Hepatocyte (in vitro differentiated cells): Measurements from ENCODE around the gene GNAT2. TPM values are rescaled to one million over a fixed set of nuclear protein-coding genes. Genes with fewer than 3 reads are reported as not detected.

Experiments used
- DNase-seq: peaks from one replicate; pipeline ENCODE4 v3.0.0-alpha.2; 2016; ENCODE audit warnings: low spot score
- H2AFZ ChIP-seq: fragments of 200-600 bp; sonication (generic); 2 replicates; pipeline ENCODE4 v1.6.0; 2016; ENCODE audit warnings: antibody characterized with exemption, mild to moderate bottlenecking
- H3K27ac ChIP-seq: fragments of 200-600 bp; sonication (generic); 2 replicates; pipeline ENCODE4 v1.5.1; 2016; ENCODE audit warnings: mild to moderate bottlenecking
- H3K27me3 ChIP-seq: fragments of 200-600 bp; sonication (generic); 2 replicates; pipeline ENCODE4 v1.6.1; 2016
- H3K36me3 ChIP-seq: fragments of 200-600 bp; sonication (generic); replicated peaks from 2 replicates; pipeline ENCODE4 v1.5.1; 2016; ENCODE audit warnings: low read depth; ENCODE audit not compliant: insufficient read depth
- H3K4me1 ChIP-seq: fragments of 200-600 bp; sonication (generic); 2 replicates; pipeline ENCODE4 v1.5.1; 2016; ENCODE audit warnings: mild to moderate bottlenecking, moderate library complexity; ENCODE audit not compliant: insufficient read depth
- H3K4me2 ChIP-seq: fragments of 200-600 bp; sonication (generic); 2 replicates; pipeline ENCODE4 v1.6.0; 2016
- H3K4me3 ChIP-seq: fragments of 200-600 bp; sonication (generic); 2 replicates; pipeline ENCODE4 v1.5.1; 2016; ENCODE audit warnings: mild to moderate bottlenecking
- H3K79me2 ChIP-seq: fragments of 200-600 bp; sonication (generic); 2 replicates; pipeline ENCODE4 v1.6.0; 2017; ENCODE audit warnings: mild to moderate bottlenecking
- H3K9me2 ChIP-seq: fragments of 200-600 bp; sonication (generic); replicated peaks from 2 replicates; pipeline ENCODE4 v1.6.0; 2017; ENCODE audit warnings: mild to moderate bottlenecking; ENCODE audit not compliant: insufficient read depth
- H3K9me3 ChIP-seq: fragments of 200-600 bp; sonication (generic); 2 replicates; pipeline ENCODE4 v1.5.1; 2016; ENCODE audit warnings: low read depth, mild to moderate bottlenecking
- H4K20me1 ChIP-seq: fragments of 200-600 bp; sonication (generic); 2 replicates; pipeline ENCODE4 v1.6.0; 2016; ENCODE audit warnings: mild to moderate bottlenecking; ENCODE audit not compliant: insufficient read depth, poor library complexity, severe bottlenecking
- CTCF ChIP-seq: fragments of 200-600 bp; sonication (generic); IDR thresholded peaks from 2 replicates; pipeline ENCODE4 v1.5.1; 2016; ENCODE audit warnings: antibody characterized with exemption, mild to moderate bottlenecking; ENCODE audit not compliant: poor library complexity
- EZH2 ChIP-seq: fragments of 200-600 bp; sonication (generic); IDR thresholded peaks from 2 replicates; pipeline ENCODE4 v1.6.1; 2016; ENCODE audit warnings: antibody characterized with exemption, mild to moderate bottlenecking, borderline replicate concordance
- EZH2phosphoT487 ChIP-seq: fragments of 200-600 bp; sonication (generic); IDR thresholded peaks from one replicate; pipeline ENCODE4 v1.6.1; 2018; ENCODE audit warnings: antibody characterized with exemption, mild to moderate bottlenecking, low read depth, moderate library complexity; ENCODE audit not compliant: unreplicated experiment, severe bottlenecking
- WGBS: methylation state at CpG from one replicate; pipeline ENCODE4 v1.1.6; 2016; ENCODE audit warnings: low lambda C conversion rate; ENCODE audit errors: missing lambda C conversion rate; 5-methylcytosine and 5-hydroxymethylcytosine counted together
- polyA plus RNA-seq: library from polyadenylated mRNA; unstranded; fragments of >200 nt; fragmentation: Nextera tagmentation; extraction: Ambion mirVana; gene quantifications from 2 replicates; pipeline ENCODE4 v1.2.1, GENCODE V29; 2016
- total RNA-seq: library from RNA; depleted of rRNA; stranded (reverse); fragments of >200 nt; gene quantifications from 2 replicates; pipeline ENCODE4 v1.2.3, GENCODE V29; 2014

Gene GNAT2
- total and polyA plus RNA-seq, 2 experiments from 2014 or later = 0.18 TPM; not detected in 1

DNA sequence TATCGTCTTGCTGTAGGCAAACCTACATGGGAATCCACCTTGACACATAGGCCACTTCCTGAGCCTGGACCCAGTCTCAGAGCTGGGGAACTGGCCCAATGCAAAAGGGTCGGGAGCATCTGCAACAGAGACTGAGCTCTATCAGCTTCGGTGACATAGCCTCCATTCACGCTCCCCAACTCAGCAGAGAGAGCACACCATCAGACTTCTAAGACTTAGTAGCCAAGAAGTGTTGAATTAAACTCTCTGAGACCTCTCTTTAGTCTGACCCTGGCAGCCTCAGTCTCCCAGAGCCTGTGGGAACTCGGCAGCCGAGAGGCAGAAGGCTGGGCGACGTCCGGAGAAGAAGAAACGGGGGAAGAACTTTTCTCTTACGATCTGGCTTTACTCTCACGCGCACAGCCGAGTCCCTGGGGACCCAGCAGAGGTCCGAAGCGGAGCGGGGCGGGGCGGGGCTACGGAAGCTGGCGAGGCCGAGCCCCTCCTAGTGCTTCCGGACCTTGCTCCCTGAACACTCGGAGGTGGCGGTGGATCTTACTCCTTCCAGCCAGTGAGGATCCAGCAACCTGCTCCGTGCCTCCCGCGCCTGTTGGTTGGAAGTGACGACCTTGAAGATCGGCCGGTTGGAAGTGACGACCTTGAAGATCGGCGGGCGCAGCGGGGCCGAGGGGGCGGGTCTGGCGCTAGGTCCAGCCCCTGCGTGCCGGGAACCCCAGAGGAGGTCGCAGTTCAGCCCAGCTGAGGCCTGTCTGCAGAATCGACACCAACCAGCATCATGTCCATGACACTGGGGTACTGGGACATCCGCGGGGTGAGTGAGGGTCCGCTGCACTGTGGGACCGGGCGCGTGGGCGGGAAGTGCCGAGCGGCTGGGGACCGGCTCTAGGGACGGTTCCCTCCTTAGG, 36.5 kb upstream of the GNAT2 start, which contains the start of gene GSTM4:
Gene GSTM4 (plus strand): TSS at position 485 of the 905 bp plus-strand sequence. CDS start 291 bp downstream, at position 776.
- 3% methylated on average over 51 of the region's 54 CpGs for WGBS
- no peak for TF ChIP-seq CTCF
- no peak for TF ChIP-seq EZH2phosphoT487
- TF ChIP-seq EZH2 = no peak
- Histone ChIP-seq H3K4me3 (peak within 1 kb of the TSS; percentile 63), H3K36me3 (no peaks in the 10 kb centered on the region), H3K4me1 (peaks cover 9% of the 10 kb centered on the region), H3K27ac (peak within 1 kb of the TSS; percentile 95), H3K79me2 (peaks cover 6% of the 10 kb centered on the region), H2AFZ (peak within 1 kb of the TSS; percentile 75), H4K20me1 (no peaks in the 10 kb centered on the region), H3K4me2 (peak within 1 kb of the TSS; percentile 79), H3K9me2 (no peaks in the 10 kb centered on the region), H3K9me3 (no peaks in the 10 kb centered on the region), H3K27me3 (no peaks in the 10 kb centered on the region)
- peak; percentile 94 for DNase-seq

DNA sequence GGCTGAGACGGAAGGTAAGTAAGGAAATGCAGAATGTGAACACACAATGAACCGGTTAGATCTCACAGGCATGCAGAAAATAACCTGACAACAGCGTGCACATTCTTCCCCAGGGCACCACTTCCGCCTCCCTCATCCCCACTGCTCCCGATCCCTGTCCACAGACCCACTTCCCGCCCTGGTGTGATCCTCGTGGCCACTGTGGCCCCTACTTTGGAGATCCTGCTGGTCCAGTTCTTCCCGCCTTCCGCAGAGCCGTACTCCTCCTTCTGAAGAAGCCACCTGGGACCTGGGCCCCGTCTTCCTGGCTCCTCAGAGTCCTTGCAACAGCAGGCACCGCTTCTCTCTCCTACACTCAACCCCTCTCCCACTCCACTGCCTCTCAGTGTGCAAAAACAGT, 35.1 kb upstream of the GNAT2 start:
- Histone ChIP-seq H3K79me2 (peaks cover 6% of the 10 kb centered on the region), H3K9me3 (no peaks in the 10 kb centered on the region), H3K4me2 (peak overlapping the region; percentile 79), H2AFZ (no peak overlapping the region), H4K20me1 (no peaks in the 10 kb centered on the region), H3K27me3 (no peaks in the 10 kb centered on the region), H3K4me1 (peaks cover 9% of the 10 kb centered on the region), H3K36me3 (no peaks in the 10 kb centered on the region), H3K4me3 (no peak overlapping the region), H3K27ac (peak overlapping the region; percentile 95), H3K9me2 (no peaks in the 10 kb centered on the region)
- DNase-seq = no peak
- 92% methylated on average over 12 of the region's 12 CpGs for WGBS
- TF ChIP-seq CTCF (no peak), EZH2phosphoT487 (no peak), EZH2 (no peak)

GRCh38 chr1:109653306-109653705, 33.9 kb upstream of the GNAT2 start:
- Histone ChIP-seq H3K27ac (peak overlapping the region; percentile 51), H3K9me3 (no peaks in the 10 kb centered on the region), H3K9me2 (no peaks in the 10 kb centered on the region), H3K36me3 (no peaks in the 10 kb centered on the region), H4K20me1 (no peaks in the 10 kb centered on the region), H2AFZ (no peak overlapping the region), H3K79me2 (peaks cover 6% of the 10 kb centered on the region), H3K4me2 (no peak overlapping the region), H3K4me1 (peaks cover 9% of the 10 kb centered on the region), H3K4me3 (no peak overlapping the region), H3K27me3 (no peaks in the 10 kb centered on the region)
- WGBS = 49% methylated on average over 2 of the region's 2 CpGs
- TF ChIP-seq EZH2 (no peak), CTCF (no peak), EZH2phosphoT487 (no peak)
- DNase-seq = no peak
